Esophagus muscularis mucosa (tissue), 3 donors: ENCODE results near the gene ABTB2.

Experiments
- CTCF ChIP-seq, 3 experiments: fragments of 200-600 bp in 2 of 3; fragments of 450-650 bp in 1 of 3; sonication (generic) in 2 of 3; IDR thresholded peaks; one replicate each; pipeline ENCODE4 v1.5.1; 2017 to 2019; ENCODE audit warnings: antibody characterized with exemption in 3 of 3, mild to moderate bottlenecking in 2 of 3, moderate library complexity in 1 of 3
- POLR2A ChIP-seq: fragments of 450-650 bp; IDR thresholded peaks from one replicate; pipeline ENCODE4 v1.6.1; 2017; ENCODE audit warnings: antibody characterized with exemption, moderate library complexity, mild to moderate bottlenecking, low read depth
- POLR2AphosphoS5 ChIP-seq, 2 donors: sonication (generic); formaldehyde crosslinking; IDR thresholded peaks; one replicate each; pipeline ENCODE4 v1.6.1; 2017; ENCODE audit warnings: antibody characterized with exemption in 2 of 2

- TF ChIP-seq CTCF (IDR thresholded peaks at IDR 0.05) (peak in 2 of 3 experiments; percentile 39 to 62), POLR2A (no peak), POLR2AphosphoS5 (IDR thresholded peaks at IDR 0.05) (no peak)
These were observed 1.7 kb upstream of the ABTB2 start for GRCh38 chr11:34359548-34359891.
